B cell (primary cell): ENCODE results near the gene HYAL2.

Experiments
- CTCF ChIP-seq: fragments of 200-600 bp; IDR thresholded peaks from one replicate; pipeline ENCODE4 v1.8.0; 2022; ENCODE audit warnings: antibody characterized with exemption, mild to moderate bottlenecking
- EZH2 ChIP-seq: IDR thresholded peaks from 2 replicates; pipeline ENCODE4 v1.6.1; 2012; ENCODE audit warnings: borderline replicate concordance, low read depth, mild to moderate bottlenecking, moderate library complexity, low read length; ENCODE audit not compliant: insufficient read depth, poor library complexity, severe bottlenecking

GRCh38 chr3:50350213-50350526 lies 27.6 kb upstream of the HYAL2 start:
- TF ChIP-seq CTCF, result no peak
- TF ChIP-seq EZH2, result no peak
